RCC 7860 (cell line): ENCODE data around the gene ARHGAP33.
A peak's percentile ranks its signal among the peaks of the same experiment; 100 is the strongest.

ENCODE experiments used
- DNase-seq: peaks from one replicate; pipeline ENCODE4 v3.0.0-alpha.2; 2015; ENCODE audit warnings: low spot score
- FAIRE-seq: peaks from 2 replicates; lab custom pipeline; 2012; peaks lifted over from hg19 to GRCh38; lab: Jason Lieb, UNC

The ARHGAP33 gene

DNA sequence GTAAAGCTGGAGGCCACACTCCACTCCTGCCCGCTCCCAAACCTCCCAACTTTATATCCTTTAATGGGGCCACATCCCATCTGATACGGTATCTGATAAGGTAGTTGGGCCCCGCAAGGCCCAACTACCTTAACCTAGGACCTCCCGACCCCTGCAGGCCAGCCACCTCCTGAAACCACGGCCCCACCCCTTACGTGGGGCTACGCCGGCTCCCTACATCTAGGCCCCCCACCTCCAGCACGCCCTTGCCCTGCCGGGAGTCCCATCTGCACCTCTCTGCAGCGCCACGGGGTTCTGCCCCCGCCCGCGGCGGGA lies 35.3 kb upstream of the ARHGAP33 start:
- DNase-seq: no peak
- FAIRE-seq: no peak

DNA sequence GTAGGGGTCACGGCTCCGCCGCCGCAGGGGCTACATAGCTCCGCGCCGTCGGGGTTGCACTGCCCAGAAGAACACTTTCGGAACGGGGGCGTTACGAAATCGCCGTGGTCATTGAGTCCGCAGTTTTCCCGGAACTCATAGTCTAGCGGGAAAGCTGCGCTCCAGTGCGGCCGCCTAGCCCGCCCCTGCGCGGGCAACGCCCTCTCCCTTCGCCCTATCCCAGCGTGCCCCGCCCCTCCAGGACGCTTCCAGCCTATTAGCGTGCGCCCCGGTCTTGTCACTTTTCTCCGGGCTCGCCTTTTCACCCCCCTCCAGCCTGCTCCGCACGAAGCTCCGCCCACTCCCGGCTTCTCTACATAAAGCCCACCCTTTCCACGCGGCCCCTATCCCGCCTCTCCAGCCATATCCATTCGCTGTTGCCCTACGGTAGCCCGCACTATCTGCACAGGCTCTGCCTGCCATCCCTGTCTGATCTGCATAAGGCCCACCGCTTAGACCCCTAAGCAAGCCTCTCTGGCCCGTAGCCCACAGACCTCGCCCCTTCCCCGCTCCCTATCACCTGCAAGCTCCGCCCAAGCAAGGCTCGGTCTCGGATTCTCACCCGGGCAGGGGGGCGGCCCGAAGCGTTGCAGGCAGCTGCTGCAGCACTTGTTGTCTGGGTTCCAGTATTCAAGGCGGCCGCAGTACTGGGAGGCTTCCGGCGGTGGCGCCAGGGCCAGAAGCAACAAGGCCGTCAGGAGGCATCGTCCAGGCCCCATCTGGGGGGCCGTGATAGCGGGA lies 34.8 kb upstream of the ARHGAP33 start:
- DNase-seq: peak; percentile 81
- peak; percentile 45 for FAIRE-seq

DNA sequence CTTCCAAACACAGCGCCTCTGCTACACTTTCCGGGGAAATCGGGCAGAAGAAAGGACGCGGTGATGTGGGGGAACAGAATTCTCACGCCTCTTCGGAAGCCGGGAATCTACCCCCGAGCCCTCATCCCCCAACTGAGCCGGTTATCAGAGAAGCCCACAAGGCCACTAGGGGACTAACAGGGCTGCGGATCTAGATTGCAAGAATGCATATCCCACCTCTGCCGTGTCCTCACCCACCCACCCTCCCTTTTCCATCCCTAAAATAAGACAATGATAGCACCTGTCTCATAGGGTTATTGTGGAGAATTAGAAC lies 34.2 kb upstream of the ARHGAP33 start:
- FAIRE-seq: no peak
- DNase-seq: no peak

DNA sequence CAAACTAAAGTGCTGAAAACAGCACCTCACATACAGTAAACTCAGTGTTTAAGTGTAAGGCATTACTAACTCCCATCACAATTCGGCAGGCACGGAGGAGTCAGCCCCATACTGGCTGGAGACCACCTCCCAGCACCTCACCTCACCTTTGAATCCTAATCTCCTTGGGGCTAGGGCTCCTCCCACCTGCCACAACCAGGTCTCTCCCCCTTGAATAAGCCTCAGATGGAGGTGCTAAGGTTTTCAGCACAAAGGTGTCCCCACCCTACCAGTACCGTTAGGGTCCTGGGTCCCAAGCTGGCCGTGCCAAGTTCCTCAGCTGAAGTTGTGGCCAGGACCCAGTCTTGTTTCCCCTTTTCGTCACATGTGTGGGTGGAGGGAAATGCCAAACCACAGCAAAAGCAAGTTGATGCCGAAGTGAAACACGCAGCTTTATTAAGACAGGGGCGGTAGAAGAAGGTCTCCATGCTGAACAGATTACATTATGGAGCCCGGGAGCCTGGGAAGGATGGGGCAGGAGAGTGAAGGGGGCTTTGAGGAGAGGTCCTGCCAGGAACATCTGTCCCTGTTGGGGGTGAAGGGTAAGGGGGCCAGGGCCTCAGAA lies 33.1 kb upstream of the ARHGAP33 start, which contains the start of gene IGFLR1:
TSS of gene IGFLR1 (minus strand) at position 332 of the 604 bp plus-strand sequence. CDS start 1,272 bp downstream, outside the sequence.
- FAIRE-seq (no peak), DNase-seq (no peak)

DNA sequence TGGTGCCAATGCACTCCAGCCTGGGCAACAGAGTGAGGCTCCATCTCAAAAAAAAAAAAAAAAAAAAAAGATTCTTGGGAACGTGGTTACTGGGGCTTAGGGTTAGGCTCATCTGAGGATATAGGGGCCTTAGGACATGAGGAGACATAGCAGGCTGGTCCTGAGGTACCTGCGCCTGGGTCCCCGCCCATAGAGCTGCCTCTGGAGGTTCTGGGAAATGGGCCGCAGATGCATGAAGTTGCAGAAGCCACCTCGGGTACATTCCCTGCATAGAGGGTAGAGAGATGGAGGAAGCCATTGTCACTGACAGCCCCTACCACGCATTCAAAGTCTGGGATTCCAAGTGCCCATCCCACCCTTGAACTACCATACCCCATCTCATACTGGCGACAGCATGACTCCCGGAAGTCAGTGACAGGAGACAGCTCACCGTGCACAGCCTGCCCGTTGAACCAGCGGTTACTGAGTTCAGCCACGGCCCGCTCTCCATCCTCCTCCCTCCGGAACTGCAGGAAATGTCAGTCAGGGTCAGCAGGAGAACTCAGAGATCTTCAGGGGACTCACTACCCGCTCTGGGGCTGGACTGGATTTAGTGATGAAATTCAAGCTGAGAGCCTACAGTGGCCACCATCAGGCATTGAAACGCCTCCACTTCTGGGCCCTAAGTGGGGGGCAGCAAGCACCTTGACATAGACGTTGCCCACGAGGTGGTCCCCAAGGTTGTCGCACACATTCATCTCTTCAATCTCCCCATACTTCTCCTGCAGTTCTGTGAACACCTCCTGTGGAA lies 31.5 kb upstream of the ARHGAP33 start:
- no peak for FAIRE-seq
- no peak for DNase-seq

DNA sequence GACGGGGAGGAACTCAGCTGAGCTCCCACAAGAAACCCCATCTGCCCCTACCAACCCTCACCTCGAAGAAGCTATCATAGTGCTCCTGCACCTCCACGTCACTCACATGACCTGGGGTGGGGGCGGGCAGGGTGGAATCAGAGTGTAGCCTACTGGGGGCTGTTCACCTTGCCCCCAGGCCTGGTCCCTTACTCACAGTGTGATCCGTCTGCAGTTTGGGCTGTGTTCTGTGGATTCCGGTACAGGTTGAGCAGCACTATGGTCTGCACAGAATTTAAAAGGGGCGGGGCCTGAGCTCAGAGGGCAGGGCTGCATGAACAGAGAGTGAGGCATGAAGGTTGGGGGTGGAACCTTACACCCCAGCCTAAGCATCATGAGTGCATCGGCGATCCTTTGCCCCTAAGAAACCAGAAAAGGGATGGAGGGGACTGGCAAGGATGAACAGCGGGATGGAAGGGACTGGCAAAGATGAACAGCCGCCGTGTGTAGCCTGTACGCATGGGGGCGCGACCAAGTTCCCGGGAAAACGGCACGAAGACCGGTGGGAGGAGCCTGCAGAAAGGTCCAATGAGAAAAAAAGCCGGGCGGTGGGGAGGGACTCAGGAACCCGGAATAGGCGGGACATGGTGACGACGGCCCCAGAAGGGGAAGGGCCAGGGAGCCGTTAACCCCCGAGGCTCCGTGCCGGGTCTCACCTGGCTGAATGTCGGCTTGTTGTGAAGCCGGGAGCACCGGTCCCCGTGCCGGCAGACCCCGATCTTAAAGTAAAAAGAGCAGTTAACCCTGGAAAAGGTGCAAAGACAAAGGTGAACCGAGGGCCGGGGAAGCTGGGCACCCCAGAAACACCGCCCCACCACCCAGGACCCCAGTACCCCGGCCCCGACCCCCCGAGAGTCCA lies 30.7 kb upstream of the ARHGAP33 start:
- DNase-seq: peak; percentile 82
- peak; percentile 38 for FAIRE-seq

DNA sequence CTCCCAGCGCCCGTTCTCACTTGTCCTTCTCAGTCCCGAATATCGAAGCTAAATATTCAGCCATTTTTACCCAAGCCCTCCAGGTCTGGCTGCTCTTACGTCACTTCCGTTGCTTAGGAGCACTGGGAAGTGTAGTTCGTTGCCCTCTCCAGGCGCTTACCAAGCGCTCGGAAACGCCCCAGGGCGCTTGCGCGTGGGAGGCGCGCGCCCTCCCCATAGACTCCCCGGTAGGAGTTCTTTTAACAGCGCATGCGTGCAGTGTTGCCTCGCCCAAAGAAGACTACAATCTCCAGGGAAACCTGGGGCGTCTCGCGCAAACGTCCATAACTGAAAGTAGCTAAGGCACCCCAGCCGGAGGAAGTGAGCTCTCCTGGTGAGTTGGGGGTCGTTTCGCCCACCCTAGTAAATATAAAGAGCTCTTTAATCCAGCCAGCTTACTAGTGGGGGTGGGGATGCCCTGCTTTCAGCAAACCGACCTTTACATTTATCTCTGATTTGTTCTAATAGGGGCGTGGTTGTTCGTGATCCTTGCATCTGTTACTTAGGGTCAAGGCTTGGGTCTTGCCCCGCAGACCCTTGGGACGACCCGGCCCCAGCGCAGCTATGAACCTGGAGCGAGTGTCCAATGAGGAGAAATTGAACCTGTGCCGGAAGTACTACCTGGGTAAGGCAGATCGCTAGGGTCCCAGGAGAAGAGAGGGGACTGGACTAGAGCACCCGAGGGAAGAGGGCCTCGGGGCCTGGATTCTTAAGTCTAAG lies 29.9 kb upstream of the ARHGAP33 start, which contains the start of the genes PSENEN and U2AF1L4:
TSS of gene PSENEN (plus strand) at position 324 of the 759 bp plus-strand sequence. CDS start at position 604, 280 bp downstream.
TSS of gene U2AF1L4 (minus strand) at position 91 of the 759 bp plus-strand sequence. CDS start at position 64, 27 bp downstream.
- DNase-seq (peak; percentile 95), FAIRE-seq (peak; percentile 83)

DNA sequence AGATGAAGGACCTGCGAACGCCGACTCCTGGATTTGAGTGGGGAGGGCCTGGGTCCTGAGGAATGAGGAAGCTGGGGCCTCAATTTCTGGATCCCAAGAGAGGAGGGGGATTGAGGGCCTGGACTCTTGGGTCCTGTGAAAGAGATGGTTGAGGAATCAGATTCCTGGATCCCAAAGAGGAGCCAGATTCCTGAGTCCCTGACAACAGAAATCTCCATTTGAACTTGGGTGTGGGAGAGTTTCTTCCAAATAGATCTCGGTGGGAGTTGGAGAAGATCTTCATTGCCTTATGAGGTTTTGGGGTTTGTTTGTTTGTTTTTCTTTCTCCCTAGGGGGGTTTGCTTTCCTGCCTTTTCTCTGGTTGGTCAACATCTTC lies 29.3 kb upstream of the ARHGAP33 start:
- DNase-seq (no peak), FAIRE-seq (no peak)

DNA sequence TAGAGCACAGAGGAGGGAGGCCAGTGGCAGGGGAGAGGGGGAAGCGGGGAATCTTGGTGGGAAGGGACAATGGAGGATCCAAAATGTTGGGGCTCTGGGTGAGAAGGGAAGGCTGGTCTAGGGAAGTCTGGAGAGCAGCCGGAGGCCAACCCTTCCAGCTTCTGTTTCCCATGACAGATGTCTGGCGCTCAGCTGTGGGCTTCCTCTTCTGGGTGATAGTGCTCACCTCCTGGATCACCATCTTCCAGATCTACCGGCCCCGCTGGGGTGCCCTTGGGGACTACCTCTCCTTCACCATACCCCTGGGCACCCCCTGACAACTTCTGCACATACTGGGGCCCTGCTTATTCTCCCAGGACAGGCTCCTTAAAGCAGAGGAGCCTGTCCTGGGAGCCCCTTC lies 28.8 kb upstream of the ARHGAP33 start:
- no peak for FAIRE-seq
- DNase-seq: no peak

DNA sequence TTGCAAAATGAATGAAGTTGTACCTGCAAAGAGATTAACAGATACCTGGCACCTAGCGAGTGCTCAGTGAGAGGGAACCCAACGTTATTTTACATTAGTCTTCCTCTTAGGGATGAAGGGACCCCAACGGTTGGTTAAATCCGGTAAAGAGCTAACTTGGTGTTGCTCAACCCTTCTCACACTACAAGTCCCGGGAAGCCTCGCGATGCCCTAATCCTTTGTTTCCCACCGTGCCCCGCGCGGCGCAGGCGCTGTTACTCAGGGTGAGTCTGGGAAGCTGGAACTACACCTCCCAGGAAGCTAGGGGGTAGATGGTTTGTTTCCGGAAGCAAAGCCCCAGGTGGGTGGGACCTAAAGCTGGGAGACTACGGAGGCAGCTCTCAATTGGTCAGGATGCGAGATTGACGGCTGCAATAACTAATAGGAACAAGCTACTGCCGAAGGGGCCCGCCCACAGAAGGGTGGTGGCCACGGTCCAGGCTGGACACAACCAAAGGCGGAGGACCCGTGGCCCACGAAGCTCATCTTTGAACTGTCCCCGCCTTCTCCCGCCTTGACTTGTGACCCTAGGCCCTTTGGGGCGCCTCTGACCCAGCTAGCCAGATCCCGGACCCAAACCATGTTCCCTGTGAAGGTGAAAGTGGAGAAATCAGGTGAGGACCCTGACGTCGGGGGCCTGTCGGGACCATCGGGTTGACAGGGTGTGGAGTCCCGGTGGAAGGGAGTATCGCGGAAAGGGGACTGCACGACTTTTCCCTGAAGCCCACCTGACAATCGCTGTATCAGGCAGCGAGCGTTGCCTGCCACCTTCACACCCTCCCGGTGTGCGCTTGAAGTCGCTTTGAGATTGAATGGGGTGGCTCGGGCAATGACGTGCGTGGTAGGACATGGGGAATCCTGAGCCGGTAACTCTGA lies 27.0 kb upstream of the ARHGAP33 start, which contains the start of gene LIN37:
TSS of gene LIN37 (plus strand) at position 471 of the 915 bp plus-strand sequence. CDS start at position 620, 149 bp downstream.
- peak; percentile 95 for DNase-seq
- peak; percentile 88 for FAIRE-seq

DNA sequence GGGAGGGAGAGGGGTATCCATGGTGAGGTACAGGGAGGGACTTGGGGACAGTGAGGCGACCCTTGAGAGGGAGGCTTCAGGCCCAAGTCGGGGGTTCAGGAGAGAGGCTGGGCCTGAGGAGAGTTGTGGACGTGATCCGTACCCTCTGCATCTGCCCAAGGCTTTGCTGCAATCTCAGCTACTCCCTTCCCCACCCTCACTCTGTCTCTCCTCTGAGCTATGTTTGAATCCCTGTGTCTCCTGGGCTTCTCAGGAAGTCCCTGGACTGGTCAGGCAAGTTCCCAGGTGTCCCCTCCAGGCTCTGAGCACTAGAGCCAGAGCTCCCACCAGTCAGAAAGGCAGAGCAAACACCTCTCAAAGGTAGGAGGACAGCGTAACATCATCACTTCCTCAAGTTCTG lies 25.2 kb upstream of the ARHGAP33 start:
- DNase-seq (no peak), FAIRE-seq (no peak)

DNA sequence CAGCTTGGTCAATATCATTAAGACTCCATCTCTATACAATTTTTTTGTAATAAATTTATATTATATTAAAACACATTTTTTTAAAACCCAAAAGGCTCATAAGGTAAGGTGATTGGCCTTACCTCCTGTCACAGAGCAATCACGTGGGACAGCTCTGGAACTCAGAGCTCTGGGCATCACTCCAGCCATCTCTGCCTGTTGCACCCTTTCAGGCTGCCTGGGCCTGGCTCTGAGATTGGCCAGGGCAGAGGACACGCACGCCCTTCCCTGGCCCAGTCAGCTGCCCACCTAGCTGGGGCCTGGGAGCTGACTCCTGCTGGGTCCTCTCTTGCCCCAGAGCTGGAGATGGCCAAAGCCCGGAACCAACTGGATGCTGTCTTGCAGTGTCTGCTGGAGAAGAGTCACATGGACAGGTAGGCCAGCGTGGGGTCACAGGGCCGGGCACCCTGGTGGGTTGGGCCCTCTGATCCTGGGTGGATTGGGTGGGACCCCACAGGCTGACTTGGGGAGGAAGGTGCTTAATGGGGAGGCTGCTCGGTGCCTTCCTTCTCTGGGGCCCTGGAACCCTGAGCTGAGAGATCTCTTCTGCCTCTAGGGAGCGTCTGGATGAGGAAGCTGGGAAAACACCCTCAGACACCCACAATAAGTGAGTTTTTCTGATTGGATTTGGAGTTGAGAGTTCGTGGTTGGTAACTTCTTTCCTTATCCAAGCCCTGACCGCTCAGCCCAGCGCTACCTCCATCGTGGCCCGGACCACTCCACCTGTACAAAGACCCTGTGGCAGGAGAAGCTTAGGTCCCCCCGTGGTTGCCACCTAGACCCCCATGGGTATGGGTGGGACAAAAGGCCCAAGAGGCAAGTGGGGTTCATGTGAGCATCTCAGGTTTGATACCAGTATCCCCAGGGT lies 23.3 kb upstream of the ARHGAP33 start:
- DNase-seq: no peak

DNA sequence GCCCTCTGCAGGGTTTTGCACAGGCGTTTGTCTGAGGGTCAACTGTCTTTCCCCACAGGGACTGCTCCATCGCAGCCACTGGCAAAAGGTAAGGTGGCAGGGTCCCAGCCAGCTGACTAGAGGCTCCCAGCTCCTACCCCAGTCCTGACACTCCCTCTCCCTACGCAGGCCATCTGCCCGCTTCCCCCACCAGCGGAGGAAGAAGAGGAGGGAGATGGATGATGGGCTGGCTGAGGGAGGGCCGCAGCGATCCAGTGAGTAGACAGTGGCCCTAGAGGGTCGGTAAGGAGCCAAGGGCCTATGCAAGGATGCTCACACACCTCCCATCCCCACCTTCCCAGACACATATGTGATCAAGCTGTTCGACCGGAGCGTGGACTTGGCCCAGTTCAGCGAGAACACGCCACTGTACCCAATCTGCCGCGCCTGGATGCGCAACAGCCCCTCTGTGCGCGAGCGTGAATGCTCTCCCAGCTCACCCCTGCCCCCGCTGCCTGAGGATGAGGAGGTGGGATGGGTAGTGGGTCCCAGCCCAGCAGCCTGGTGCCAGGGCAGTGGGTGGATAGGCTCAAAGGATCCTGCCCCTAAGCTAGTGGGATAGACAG lies 22.5 kb upstream of the ARHGAP33 start:
- DNase-seq (no peak), FAIRE-seq (no peak)

More for the DNA sequence above, 23.3 kb upstream of the ARHGAP33 start:
- no peak for FAIRE-seq

DNA sequence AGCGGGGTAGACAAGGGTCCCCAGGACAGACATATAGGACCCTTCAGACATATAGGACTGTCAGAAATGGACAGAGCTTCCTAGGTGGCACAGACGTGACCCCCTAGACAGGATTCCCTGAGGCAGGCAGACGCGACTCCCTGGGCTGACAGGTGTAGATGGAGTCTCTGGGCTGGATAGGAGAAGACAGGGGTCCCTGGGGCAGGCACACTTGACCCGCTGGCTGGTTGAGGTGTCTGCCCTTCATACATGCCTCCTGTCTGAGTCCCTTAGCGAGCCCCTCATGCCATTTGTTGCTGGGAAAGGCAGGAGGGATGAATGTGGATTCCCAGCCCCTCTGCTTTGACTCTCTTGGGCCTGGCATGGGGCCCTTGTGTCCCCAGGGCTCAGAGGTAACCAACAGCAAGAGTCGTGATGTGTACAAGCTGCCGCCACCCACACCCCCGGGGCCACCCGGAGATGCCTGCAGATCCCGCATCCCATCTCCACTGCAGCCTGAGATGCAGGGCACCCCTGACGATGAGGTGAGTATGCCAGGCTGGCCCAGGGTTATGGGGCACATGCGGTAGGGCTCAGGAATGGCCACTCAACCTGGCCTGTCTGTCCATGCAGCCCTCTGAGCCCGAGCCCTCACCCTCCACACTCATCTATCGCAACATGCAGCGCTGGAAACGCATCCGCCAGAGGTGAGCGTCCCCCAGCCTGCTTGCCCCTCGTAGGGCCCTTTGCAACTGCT lies 21.6 kb upstream of the ARHGAP33 start:
- DNase-seq: no peak
- FAIRE-seq: no peak

DNA sequence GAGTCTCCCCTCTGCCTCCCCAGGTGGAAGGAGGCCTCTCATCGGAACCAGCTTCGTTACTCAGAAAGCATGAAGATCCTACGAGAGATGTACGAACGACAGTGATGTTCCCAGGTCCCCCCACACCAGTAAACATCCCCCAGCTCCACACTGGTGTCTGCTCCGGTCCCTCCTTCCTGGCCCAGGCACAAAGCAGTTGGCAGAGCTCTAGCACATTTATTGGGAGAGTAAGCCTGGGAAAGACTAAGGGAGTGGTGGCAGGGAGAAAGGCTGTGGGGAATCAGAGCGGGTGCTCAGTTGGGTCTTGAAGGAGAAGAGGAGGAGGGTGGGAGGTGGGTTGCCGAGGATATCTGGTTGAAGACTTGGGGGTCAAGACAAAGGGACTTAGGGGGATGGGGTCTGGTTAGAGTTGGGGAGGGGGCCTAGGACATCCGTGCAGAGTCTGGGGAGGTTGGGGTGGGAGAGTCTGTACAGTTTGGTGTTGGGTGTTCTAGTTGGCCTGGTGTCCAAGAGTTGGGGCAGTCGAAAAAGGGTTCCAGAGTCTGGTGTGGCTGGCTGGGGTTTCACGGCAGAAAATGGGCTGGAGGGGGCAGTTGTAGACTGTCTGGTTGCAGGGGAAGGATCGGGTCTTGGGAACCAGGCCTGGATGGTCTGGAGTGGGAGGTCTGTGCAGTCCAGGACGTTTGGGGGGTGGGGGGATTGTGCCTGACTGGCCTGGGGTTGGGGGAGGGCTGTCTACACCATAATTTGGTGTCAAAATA lies 20.8 kb upstream of the ARHGAP33 start:
- no peak for FAIRE-seq
- no peak for DNase-seq

DNA sequence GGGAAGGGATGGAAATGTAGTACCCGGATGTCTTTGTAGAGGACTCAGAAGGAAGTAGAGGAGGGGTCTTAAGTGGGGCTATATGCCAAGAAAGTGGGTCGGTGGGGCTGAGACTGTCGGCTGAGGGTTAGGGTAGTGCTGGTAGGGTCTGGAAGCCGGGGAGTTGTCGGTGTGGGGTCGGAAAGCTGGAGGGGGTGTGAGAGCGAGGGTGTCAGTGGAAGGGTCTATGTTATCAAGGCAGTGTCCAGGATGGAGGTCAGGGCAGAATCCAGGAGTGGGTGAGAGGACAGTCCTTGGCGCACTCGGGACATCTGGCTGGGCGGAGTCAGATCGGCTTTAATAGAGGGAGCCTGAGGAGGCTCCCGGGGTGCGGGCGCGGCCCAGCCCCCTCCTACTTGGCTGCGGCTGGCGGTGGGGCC lies 20.2 kb upstream of the ARHGAP33 start:
- DNase-seq (no peak), FAIRE-seq (no peak)
